Loucy (cell line): ENCODE data around the gene PRRC2B.
A peak's percentile ranks its signal among the peaks of the same experiment; 100 is the strongest.
"Not testable (repeated sequence)": the region's sequence is repeated elsewhere in the genome, so short reads cannot be mapped to it uniquely, and the experiment has no call there.

ENCODE experiments used
- H2AFZ ChIP-seq: fragments of 200-600 bp; sonication (generic); 2 replicates; pipeline ENCODE4 v1.6.0; 2016; ENCODE audit warnings: antibody characterized with exemption, mild to moderate bottlenecking, low read length, moderate library complexity
- H3F3A ChIP-seq: fragments of 200-600 bp; 2 replicates; pipeline ENCODE4 v1.6.0; 2016; ENCODE audit warnings: antibody characterized with exemption, low read depth, mild to moderate bottlenecking
- H3K27me3 ChIP-seq: fragments of 200-600 bp; sonication (generic); 2 replicates; pipeline ENCODE4 v1.6.1; 2014; ENCODE audit warnings: low read length, mild to moderate bottlenecking; ENCODE audit not compliant: insufficient read depth, poor library complexity, severe bottlenecking
- H3K36me3 ChIP-seq: fragments of 200-600 bp; sonication (generic); 2 replicates; pipeline ENCODE4 v1.6.1; 2016; ENCODE audit warnings: low read length; ENCODE audit not compliant: insufficient read depth
- H3K4me1 ChIP-seq: fragments of 200-600 bp; sonication (generic); 2 replicates; pipeline ENCODE4 v1.5.1; 2014; ENCODE audit warnings: low read length, mild to moderate bottlenecking; ENCODE audit not compliant: insufficient read depth, poor library complexity, severe bottlenecking
- H3K4me2 ChIP-seq: fragments of 200-600 bp; sonication (generic); 2 replicates; pipeline ENCODE4 v1.6.0; 2014; ENCODE audit warnings: antibody characterized with exemption, low read length, low read depth, mild to moderate bottlenecking; ENCODE audit not compliant: poor library complexity, severe bottlenecking
- H3K4me3 ChIP-seq: fragments of 200-600 bp; sonication (generic); 2 replicates; pipeline ENCODE4 v1.5.1; 2014; ENCODE audit warnings: low read length, mild to moderate bottlenecking, mixed read lengths; ENCODE audit not compliant: poor library complexity, severe bottlenecking
- H3K79me2 ChIP-seq: fragments of 200-600 bp; sonication (generic); 2 replicates; pipeline ENCODE4 v1.6.1; 2014; ENCODE audit warnings: low read length; ENCODE audit not compliant: insufficient read depth
- H3K9ac ChIP-seq: fragments of 200-600 bp; sonication (generic); 2 replicates; pipeline ENCODE4 v1.6.0; 2014; ENCODE audit warnings: mild to moderate bottlenecking, low read depth, low read length, moderate library complexity; ENCODE audit not compliant: poor library complexity, severe bottlenecking
- H3K9me2 ChIP-seq: fragments of 200-600 bp; sonication (generic); replicated peaks from 2 replicates; pipeline ENCODE4 v1.6.1; 2016; ENCODE audit warnings: low read depth, low read length, mixed read lengths
- H3K9me3 ChIP-seq: fragments of 200-600 bp; sonication (generic); 2 replicates; pipeline ENCODE4 v1.6.1; 2014; ENCODE audit warnings: mild to moderate bottlenecking, antibody characterized with exemption, low read length, low read depth; ENCODE audit not compliant: insufficient read depth
- H4K20me1 ChIP-seq: fragments of 200-600 bp; sonication (generic); 2 replicates; pipeline ENCODE4 v1.6.0; 2014; ENCODE audit warnings: antibody characterized with exemption, low read length, mild to moderate bottlenecking; ENCODE audit not compliant: insufficient read depth, poor library complexity, severe bottlenecking
- CTCF ChIP-seq: fragments of 200-600 bp; sonication (generic); conservative IDR thresholded peaks from 2 replicates; pipeline ENCODE4 v1.5.1; 2014; ENCODE audit warnings: mild to moderate bottlenecking, antibody characterized with exemption, low read length
- EZH2phosphoT487 ChIP-seq: fragments of 200-600 bp; IDR thresholded peaks from 2 replicates; pipeline ENCODE4 v1.6.1; 2018; ENCODE audit warnings: antibody characterized with exemption, mild to moderate bottlenecking, moderate library complexity, borderline replicate concordance

The PRRC2B gene

GRCh38 chr9:131365546-131365945, 28.3 kb upstream of the PRRC2B start:
- H3K4me1 ChIP-seq, result peaks cover 15% of the 10 kb centered on the region
- H3K4me2 ChIP-seq, result no peak overlapping the region
- H3F3A ChIP-seq, result no peaks in the 10 kb centered on the region; the same call in none of the 2 replicates
- no peaks in the 10 kb centered on the region for H3K9me3 ChIP-seq
- no peaks in the 10 kb centered on the region for H3K79me2 ChIP-seq
- TF ChIP-seq CTCF, result no peak
- TF ChIP-seq EZH2phosphoT487, result no peak
- no peak overlapping the region for H3K9ac ChIP-seq
- no peak overlapping the region for H2AFZ ChIP-seq
- no peaks in the 10 kb centered on the region for H4K20me1 ChIP-seq
- no peaks in the 10 kb centered on the region for H3K36me3 ChIP-seq
- no peak overlapping the region for H3K4me3 ChIP-seq
- no peaks in the 10 kb centered on the region for H3K9me2 ChIP-seq
- H3K27me3 ChIP-seq, result no peaks in the 10 kb centered on the region

GRCh38 chr9:131366761-131367401, 27.0 kb upstream of the PRRC2B start:
- peaks cover 4% of the 10 kb centered on the region for H3K4me1 ChIP-seq
- no peak overlapping the region for H2AFZ ChIP-seq
- H3K27me3 ChIP-seq, result no peaks in the 10 kb centered on the region
- no peaks in the 10 kb centered on the region for H4K20me1 ChIP-seq
- H3K79me2 ChIP-seq, result peaks cover 2% of the 10 kb centered on the region; the same call in 1 of the 2 replicates
- H3K9me3 ChIP-seq, result no peaks in the 10 kb centered on the region
- H3K4me2 ChIP-seq, result no peak overlapping the region
- TF ChIP-seq CTCF (peak; percentile 59), EZH2phosphoT487 (no peak)
- H3K9me2 ChIP-seq, result no peaks in the 10 kb centered on the region
- H3K9ac ChIP-seq, result no peak overlapping the region
- H3F3A ChIP-seq, result no peaks in the 10 kb centered on the region; the same call in none of the 2 replicates
- H3K4me3 ChIP-seq, result no peak overlapping the region
- H3K36me3 ChIP-seq, result no peaks in the 10 kb centered on the region

GRCh38 chr9:131367450-131367849, 26.4 kb upstream of the PRRC2B start:
- H3K4me1 ChIP-seq, result peaks cover 10% of the 10 kb centered on the region
- peaks cover 6% of the 10 kb centered on the region; the same call in 1 of the 2 replicates for H3K79me2 ChIP-seq
- no peak overlapping the region for H3K9ac ChIP-seq
- H3K27me3 ChIP-seq, result no peaks in the 10 kb centered on the region
- H3F3A ChIP-seq, result no peaks in the 10 kb centered on the region; the same call in none of the 2 replicates
- H3K36me3 ChIP-seq, result no peaks in the 10 kb centered on the region
- no peak overlapping the region for H3K4me2 ChIP-seq
- TF ChIP-seq EZH2phosphoT487, result no peak
- H2AFZ ChIP-seq, result no peak overlapping the region
- no peak overlapping the region for H3K4me3 ChIP-seq
- no peaks in the 10 kb centered on the region for H3K9me2 ChIP-seq
- no peaks in the 10 kb centered on the region for H4K20me1 ChIP-seq
- H3K9me3 ChIP-seq, result no peaks in the 10 kb centered on the region

- Histone ChIP-seq H3K4me1 (peaks cover 12% of the 10 kb centered on the region), H3K36me3 (no peaks in the 10 kb centered on the region), H4K20me1 (no peaks in the 10 kb centered on the region), H3K9me3 (no peaks in the 10 kb centered on the region), H3K4me3 (no peak overlapping the region), H3K79me2 (peaks cover 6% of the 10 kb centered on the region; the same call in 1 of the 2 replicates), H3K9me2 (no peaks in the 10 kb centered on the region), H3K4me2 (no peak overlapping the region), H3K9ac (no peak overlapping the region), H2AFZ (no peak overlapping the region), H3K27me3 (no peaks in the 10 kb centered on the region), H3F3A (no peaks in the 10 kb centered on the region)
- TF ChIP-seq CTCF, result no peak
- TF ChIP-seq EZH2phosphoT487, result no peak
These were observed 23.2 kb upstream of the PRRC2B start for GRCh38 chr9:131370638-131371037.

GRCh38 chr9:131372599-131372973, 21.3 kb upstream of the PRRC2B start:
- not testable (repeated sequence) for H3K79me2 ChIP-seq, H3K9me2 ChIP-seq, H3K36me3 ChIP-seq, H3K9me3 ChIP-seq, H4K20me1 ChIP-seq, H3F3A ChIP-seq, H3K27me3 ChIP-seq, H3K4me1 ChIP-seq
- Histone ChIP-seq H3K4me3 (peak overlapping the region; percentile 83), H3K9ac (peak overlapping the region; percentile 75), H3K4me2 (peak overlapping the region; percentile 76), H2AFZ (peak overlapping the region; percentile 85)
